ENCODE data around the gene FTHL17.
A peak's percentile ranks its signal among the peaks of the same experiment; 100 is the strongest.

The FTHL17 gene

DNA sequence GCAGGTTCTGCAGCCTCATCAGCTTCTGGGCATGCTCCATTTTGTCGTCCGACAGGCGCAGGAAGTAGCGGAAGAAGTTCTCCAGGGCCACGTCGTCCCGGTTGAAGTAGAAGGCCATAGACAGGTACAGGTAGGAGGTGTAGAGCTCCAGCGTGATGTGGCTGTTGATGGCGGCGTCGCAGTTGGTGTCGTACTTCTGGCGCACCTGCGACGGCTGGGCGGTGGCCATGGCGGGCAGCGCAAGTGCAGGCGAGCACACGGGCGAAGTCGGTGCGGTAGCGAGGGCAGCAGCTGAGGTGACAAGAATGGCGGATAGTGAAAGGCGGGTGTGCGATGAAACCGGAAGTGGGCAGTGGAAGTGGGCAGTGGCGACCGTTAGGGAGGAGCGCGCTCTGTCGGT is at the start of gene FTHL17:
Gene FTHL17 (minus strand): TSS at position 317 of the 400 bp plus-strand sequence. CDS start 88 bp downstream, at position 229.
- no peak for DNase-seq

DNA sequence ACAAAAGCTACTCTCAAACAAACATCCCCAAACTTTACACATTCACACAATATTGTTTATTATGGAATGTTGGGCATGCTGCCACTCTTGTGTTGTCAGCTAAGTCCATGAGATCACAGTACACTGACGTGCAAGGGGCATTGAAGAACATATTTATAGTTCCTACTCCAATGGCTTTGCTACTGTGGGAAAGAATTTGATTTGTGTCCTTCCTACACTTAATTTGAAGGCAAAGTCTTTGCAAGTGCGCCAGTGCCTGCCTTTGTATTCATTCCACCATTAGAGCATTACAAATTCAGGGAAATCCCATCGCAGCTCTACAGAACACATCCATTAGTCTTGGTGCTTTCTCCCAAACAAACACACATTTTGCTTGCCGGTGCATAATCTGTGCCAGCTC is 45.4 kb upstream of the FTHL17 start:
- DNase-seq, result no peak

DNA sequence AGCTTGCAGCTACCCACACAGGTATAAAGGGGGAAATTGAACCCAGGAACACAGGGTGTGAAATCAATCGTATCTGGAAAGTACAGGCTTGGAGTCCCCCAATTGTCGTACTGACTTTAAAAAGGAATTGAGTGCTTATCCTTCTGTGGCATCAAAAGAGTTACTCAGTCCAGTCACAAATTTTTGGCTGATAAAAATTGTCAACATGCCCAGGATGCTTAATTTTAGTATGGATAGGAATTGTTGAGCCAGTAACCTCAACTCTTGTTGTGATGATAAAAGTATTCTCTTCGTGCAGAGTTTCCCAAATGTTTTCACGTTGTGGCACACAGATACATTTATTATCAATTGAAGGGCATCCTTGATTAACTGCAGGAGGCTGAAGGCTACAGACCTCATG is 43.6 kb upstream of the FTHL17 start:
- no peak for DNase-seq

DNA sequence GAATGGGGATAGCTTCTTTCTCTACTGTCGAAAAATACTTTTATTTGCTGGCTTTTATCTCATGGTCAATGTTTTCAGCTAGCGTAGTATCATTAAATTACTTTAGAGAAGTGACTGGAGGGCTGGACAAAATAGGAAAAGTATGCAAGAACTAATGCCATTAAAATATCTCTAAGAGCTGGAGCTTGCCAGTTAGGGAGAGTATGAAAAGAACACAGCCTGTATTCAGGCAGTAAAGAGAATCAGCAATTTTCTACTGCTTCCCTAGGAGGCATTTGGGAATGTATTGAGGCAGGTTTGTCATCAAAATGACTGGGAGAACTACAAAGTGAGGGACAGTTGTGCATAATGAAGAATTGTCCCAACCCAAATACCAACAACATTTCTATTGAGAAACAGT is 43.0 kb upstream of the FTHL17 start:
- no peak for DNase-seq

DNA sequence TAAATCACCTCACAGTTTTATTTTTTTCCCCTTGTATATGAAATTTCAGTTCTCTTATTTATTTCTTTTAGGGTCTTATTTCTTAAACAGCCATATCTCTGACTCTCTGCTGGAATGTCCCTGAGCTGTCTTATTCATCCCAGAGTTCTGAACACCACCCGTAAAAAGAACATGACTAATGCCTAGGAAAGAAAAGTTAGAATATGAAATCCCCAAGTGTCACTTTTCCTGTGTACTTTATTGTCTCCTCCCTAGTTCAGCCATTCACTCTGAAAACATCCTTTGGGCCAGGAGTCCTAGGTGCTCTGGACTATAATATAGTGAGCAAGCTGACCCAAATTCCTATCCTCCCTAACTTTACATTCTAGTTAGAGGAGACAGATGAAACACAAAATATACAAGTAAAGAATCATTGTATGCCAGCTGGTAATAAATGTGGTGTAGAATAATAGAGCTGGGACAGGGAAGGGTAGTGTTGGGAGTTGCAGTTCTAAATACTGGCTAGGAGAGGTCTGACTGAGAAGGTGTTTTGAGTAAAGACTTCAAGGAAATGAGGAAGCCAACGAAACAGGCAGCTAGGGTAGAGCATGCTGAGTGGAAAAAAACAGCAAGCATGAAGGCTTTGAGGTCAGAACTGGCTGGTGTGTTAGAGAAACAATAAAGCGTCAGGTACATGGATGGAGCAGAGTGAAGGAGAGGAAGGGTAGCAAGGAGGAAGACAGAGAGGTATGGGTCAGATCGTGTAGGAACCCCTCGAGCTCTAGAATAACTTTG is 40.6 kb upstream of the FTHL17 start:
- DNase-seq, result peak; percentile 19

DNA sequence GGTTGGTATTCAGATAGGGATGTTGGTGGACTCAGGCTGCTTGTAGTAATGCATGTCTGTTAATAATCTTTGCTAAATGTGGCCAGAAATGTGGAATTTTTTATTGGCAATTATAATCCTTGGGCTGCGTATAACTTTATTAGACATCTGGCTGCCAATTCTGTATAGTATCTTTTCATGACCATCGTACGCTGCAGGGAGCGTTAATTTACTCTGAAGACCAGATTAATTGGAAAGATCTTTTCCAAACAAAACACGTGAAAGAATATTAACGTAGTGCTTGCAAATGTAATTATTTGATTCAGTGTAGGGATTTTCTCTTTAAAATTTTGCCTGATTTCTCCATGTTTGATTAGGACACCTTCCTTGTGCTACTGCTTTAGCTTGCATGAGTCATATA is 38.8 kb upstream of the FTHL17 start:
- no peak for DNase-seq

DNA sequence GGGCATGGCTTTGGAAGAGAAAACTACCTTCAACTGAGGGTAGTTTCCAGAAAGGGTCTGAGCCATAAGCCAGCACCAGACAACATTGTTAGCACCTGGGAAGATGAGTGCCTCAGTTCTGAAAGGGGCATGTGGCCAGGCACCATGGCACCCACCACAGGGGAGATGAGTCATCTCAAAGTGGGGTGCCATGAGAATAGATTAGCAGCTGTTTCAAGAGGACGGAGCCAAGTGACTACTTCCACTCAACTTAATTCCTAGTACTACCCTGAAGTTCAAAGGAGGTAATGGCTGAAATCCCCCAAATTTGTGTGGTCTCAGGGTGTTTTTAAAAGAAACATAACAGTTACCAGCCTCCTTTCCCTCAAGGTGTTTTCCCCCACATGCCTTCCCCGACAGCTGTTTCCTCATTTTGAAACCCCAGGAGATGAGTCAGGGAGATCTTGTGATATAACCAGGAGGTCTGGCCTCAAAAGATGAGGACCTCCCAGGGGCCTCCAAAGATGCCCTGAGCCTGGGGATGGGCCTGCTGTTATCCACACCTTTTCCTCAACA is 27.8 kb upstream of the FTHL17 start:
- peak; percentile 90 for DNase-seq

DNA sequence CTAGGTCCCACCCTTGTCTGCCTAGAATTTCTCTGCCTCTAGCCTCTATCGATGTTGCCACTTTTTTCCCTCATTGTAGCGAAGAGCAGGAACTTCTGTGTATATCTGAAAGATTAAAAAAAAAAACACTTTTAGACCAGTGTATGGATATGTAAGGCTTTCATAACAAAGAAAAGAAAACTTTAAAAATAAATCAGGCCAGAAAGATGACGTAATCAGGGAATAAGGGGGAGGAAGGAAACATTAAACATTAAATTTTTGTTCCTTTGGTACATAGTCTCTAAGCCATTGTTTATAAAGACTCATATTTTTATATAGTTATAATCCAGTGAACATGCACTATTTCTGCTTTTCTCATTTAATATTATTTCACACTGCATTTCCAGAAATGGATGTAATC is 26.2 kb upstream of the FTHL17 start:
- no peak for DNase-seq

DNA sequence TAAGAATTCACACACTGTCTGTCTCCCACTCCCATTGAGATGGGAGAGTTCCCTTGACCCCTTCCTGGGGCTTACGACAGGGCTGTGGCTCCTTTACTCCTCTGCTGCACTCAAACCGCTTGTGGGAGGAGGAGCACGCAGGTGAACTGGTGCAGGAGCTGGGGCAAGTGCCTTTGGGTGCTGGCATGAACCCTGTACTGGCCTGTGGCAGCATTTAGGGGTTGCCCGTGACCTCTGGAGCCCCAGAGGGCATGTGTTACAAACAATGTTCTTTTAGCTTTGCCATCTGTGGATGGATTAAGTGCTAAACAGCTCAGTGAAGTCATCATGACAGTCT is 21.8 kb upstream of the FTHL17 start:
- DNase-seq, result no peak

DNA sequence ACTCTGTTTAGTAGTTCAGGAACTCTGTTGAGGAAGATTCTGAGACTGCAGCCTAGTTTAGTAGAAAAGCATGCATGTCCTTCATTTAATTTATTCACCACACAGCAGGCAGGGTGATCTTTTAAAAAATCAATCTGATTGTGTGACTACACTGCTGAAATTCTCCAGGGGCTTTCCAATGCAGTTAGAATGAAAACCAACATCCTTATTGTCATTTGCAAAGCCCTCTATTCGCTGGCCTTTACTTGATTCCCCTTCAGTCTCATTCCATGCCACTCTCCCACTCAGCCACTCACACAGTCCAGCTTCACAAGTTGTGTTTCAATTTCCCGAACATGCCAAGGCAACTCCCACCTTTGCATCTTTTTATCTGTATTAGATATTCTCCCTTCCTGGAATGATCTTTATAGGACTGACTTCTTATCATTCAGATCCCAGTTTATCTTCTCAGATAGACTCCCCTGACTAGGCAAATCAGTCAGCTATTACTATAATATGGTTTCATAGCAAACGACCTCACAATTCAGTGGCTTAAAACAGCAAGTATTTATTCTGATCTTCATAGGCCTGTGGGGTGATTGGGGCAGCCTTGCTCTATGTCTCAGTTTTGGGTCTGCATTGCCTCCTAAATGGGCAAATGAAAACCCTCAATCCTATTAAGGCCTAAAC is 21.3 kb upstream of the FTHL17 start:
- DNase-seq, result peak; percentile 43

DNA sequence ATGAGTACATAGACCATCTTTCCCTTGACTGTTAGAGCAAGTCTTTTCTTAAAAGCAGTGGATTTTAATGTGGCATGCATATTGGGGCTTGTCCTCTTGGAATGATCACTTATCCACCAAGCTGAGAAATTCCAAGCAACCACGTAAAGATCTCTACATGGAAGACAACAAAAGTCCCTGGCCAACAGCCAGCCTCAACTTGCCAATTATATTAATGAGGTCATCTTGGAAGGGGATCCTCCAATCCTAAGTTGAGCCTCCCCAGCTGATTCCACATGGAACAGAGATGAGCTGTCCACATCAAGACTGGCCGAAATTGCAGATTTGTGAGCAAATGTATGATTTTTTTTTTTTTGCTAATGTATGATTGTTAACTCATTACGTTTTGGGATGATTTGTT is 20.6 kb upstream of the FTHL17 start:
- DNase-seq, result no peak

DNA sequence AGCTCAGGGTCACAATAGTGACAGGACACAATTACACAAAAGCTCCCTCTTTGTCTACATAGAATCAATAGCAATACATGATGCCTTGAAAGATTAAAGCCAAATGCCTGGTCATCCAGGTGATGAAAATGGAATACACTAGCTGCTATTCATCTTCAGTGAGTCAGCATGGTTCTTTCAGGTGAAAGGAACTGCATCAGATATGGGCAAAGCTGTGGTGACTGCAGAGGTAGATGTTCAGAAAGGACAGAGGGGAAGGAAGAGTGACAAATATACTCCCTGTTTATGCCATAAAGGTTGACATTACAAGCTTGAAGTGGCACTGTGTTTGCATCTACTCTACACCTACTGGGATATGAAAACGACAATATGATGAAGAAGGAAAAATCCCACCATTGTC is 20.0 kb upstream of the FTHL17 start:
- no peak for DNase-seq

DNA sequence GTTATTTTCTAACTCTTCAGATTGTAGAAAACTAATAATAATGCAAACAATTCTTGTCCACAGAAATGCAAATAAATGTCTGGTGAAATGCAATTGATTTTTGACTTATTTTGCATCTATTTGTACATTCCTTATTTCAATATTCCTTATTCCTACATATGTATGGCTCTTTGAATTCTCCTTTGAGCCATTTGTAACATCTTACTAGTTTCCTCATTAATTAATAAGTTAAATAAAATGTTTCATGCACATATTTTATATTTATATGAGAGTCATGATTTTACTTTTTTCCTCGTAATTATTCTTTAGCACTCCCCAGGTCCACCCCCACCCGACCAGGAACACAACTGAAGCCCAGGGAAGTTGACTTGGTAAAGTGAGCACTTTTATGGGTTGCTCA is 2.7 kb upstream of the FTHL17 start:
- no peak for DNase-seq

DNA sequence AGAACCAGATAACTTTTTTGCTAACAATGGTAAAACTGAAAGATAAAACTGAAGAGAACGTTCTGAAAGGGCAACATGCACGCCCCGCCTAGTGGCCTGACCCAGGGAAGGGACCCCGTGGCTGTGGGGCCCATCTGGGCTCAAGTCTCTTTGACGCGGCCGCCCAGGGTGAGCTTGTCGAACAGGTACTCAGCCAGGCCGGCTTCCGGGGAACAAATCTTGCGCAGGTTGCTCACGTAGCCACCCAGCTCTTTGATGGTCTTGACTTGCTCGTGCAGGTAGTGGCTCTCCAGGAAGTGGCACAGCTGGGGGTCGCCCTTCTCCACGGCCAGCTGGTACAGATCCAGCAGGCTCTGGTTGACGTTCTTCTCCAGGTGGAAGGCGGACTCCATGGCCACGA is 579 bp downstream of the FTHL17 start:
- DNase-seq, result no peak

DNA sequence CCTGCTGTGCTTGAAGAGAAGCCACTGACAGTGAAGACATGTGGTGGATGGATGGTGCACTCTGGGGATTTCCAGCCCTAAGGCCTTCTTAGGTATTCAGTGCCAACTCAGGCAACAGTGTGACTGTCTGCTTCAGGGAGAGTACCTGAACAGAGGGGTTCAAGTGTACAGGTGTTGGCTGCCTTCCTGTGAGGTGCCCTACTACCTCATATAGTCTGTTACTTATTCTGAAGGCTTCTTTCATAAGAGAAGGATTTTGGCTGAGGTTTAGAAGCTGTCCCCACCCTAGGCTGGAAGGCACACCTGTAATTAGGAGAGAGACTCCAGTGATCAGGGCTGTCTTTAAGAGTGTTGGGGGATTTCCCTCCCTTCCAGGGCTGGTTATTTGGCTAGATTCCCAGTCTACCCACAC is 1.8 kb downstream of the FTHL17 start:
- DNase-seq, result peak; percentile 31

DNA sequence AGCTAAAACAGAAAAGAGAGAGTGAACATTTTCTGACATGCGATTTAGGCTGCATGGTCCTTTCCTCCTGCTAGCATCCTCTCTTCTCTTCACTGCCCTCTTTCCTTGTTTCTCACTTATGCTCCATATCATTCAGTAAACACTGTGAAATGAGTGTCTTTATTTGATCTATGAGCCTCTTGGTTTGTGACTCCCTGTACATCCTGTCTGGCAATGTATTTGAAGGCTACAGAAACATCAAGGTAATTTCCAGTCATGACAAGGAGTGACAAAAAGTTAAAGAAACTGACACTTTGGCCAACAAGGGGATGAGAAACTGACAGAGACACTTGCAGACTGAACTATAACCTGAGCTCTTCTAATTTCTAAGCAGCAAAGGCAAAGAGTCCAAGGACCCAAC is 8.7 kb downstream of the FTHL17 start:
- peak; percentile 23 for DNase-seq

DNA sequence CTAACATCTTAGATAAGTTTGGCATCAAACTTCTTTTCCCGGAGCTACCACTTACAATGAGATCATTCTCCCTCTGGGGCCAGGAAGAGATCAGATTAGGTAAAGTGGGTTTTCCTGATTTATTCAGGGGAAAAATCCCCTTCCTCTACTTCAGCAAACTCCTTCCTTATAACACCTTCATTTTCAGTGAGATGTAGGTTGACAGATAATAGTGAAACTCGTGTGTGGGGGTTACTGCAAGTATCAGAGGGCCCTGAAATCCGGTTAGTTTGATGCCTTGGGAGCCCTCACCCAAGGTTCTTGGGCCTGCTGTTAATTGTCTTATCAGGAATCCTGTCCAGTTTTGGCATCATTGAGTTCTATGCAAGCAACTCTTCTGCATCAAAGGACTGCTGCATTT is 10.8 kb downstream of the FTHL17 start:
- DNase-seq, result peak; percentile 63

DNA sequence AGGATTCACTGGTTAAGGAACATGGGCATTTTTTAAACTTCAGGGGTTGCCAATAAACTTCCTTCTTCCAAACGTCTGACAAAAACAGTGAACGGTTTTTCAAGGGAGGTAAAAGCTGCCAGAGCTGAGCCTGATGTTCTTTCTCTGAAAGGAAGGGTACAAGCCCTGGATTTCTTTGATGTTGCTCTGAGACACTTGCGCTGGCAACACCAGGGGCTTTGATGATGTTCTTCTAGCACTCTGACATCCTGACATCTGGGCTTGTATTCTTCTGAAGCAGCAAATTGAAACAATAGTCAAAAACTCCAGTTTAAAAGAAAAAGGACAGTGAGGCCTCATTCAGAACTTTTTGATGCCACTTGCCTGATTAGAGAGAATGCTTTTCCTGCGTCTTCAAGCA is 11.8 kb downstream of the FTHL17 start:
- DNase-seq, result no peak

DNA sequence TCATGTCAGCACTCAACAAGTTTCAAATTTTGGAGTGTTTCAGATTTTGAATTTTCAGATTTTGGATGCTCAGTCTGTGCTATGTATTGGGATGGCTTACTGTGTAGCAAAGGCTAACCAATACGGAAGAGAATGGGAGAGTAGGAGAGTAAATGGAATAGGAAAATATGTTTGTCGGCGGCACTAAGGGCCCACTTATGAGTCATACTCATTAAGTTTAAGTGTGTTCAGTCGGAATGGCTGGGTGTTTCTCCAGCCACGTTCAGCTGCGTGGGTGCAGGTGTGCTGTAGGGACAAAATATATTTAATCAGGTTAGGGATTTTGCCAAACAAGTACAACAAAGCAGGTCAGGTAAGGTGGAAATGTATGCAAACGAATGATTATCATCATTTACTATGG is 13.6 kb downstream of the FTHL17 start:
- DNase-seq, result no peak

DNA sequence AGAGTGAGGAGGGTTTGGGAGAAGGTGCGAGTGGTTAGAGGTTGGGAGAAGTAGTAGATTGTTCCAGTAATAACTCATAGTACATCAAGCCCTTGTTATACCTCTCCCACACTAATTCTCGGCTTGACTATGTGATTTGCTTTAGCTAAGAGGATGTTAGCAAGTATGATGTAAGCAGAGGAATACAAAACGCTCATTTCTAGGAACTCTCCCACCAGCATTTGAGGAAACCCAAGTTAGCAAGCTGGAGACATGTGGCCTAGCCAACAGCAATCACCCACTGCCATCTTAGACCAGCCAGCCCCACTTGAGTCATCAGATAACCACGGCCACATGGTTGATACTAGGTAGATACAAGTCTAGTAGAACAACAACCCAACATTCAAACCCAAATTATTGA is 14.2 kb downstream of the FTHL17 start:
- DNase-seq, result peak; percentile 84

DNA sequence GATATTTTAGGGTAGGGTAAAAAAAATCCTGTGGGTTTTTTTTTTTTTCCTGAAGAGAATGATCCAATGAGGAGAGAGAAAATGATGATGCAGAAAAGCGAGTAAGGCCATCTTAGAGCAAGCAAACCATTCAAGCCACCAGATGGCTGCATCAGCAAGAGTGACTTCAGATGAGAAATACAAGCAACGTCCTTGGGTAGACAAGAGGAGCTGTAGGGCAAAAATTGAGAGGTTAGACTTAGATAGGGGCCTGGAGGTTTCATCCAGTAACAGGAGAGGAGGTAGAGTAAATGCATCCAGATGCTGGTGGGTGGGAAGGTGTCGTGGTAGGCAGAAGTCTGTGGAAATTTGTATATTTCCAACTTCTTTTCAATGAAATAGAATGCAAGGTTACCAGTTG is 14.6 kb downstream of the FTHL17 start:
- peak; percentile 51 for DNase-seq

DNA sequence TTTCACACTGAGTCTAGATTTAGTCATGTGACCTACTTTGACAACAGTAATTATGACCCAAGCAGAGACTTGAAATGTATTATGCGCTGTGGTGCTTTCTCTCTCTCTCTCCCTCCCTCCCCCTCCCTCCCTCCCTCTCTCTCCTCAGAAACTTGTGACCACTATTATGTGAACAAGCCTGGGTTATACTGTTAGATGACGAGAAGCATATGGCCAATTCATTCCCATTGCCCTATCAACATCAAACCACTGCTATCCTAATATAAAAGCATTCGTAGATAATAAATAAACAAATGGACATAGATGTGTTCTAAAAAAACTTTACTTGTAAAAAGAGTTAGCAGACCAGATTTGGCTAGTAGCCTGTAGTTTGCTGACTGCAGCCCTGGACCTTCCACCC is 18.2 kb downstream of the FTHL17 start:
- no peak for DNase-seq

DNA sequence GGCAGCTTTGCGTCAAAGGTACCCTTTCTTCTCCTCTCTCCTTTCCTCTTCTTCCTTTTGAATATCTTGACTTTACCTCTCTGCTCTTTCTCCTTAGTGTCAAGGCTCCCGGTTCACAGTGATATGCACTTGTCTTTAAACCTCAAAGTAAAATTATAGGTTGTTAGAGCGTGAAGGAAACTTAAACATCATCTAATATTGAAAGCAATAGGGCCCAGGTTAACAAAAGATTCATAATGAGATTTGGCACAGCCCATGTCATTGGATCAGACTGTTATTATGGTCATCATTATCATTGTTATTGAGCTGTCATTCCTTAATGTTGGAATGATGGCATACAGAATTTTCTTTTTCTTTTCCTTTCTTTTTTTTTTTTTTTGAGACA is 32.5 kb downstream of the FTHL17 start:
- no peak for DNase-seq

DNA sequence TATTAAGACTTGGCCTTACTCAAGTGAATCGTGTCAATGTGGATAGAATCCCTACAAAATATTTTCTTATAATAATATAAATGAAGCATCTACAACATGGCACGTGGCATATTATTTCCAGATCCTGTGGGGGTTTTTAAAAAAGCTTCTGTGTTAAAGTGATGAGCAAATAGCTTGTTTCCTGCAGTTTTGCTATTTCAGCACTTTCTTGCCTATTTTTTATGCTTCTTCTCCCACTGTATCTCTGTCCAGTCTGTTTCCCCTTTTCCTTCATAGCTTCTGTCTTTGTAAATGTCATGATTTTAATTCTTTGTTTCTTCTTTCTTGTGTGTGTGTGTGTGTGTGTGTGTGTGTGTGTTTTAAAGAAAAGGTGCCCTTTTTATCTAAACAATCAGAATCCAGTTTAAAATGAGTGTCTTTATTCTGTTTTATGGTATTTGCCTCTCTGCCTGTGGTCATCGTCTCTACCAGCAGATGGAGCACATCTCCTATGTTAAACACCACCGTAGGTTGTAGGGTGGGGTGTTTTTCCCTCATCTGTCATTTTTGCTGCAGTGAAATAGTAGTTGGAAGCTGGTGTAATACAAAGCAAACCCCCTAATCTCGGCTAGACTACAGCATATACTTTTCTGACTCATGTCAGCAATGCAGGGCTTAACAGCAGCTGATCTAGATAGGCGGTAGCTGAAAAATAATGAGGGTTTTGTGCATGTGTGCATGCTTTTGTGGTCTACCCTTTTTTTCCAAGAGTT is 33.1 kb downstream of the FTHL17 start:
- peak; percentile 67 for DNase-seq

Data from activated CD4-positive, alpha-beta T cell treated with anti-CD3 and anti-CD28 coated beads, Interleukin-2, Interleukin-6, amounts not matched to agents 100 ng/mL and 50 ng/mL, durations not matched to agents 16 hours and 8 hours (primary cell).